Neural cell (in vitro differentiated cells): ENCODE data around the gene NXPH3. TPM values are rescaled to one million over a fixed set of nuclear protein-coding genes. Genes with fewer than 3 reads are reported as not detected.

ENCODE experiments used
- H2AFZ ChIP-seq: fragments of 200-600, 300-800 bp; sonication (generic), shearing (Covaris generic); 2 replicates; pipeline ENCODE4 v1.6.0; 2014; ENCODE audit warnings: low read depth, mild to moderate bottlenecking, antibody characterized with exemption, low read length, moderate library complexity
- H3F3A ChIP-seq: fragments of 200-600 bp; shearing (Covaris generic); 2 replicates; pipeline ENCODE4 v1.6.1; 2016; ENCODE audit warnings: mild to moderate bottlenecking, moderate library complexity, mixed read lengths, antibody characterized with exemption, low read length; ENCODE audit not compliant: insufficient read depth, poor library complexity, severe bottlenecking
- H3K27ac ChIP-seq: fragments of 200-600, 300-800 bp; sonication (generic), shearing (Covaris generic); 2 replicates; pipeline ENCODE4 v1.5.1; 2014; ENCODE audit warnings: mild to moderate bottlenecking, low read length, moderate library complexity
- H3K27me3 ChIP-seq: fragments of 300-800, 200-600 bp; sonication (generic), shearing (Covaris generic); 2 replicates; pipeline ENCODE4 v1.6.0; 2014; ENCODE audit warnings: mild to moderate bottlenecking, low read depth, low read length, moderate library complexity; ENCODE audit not compliant: insufficient read depth
- H3K36me3 ChIP-seq: fragments of 300-800, 200-600 bp; sonication (generic), shearing (Covaris generic); 2 replicates; pipeline ENCODE4 v1.5.1; 2014; ENCODE audit warnings: mild to moderate bottlenecking, antibody characterized with exemption, low read length, moderate library complexity; ENCODE audit not compliant: insufficient read depth
- H3K4me2 ChIP-seq: fragments of 300-800, 200-600 bp; sonication (generic), shearing (Covaris generic); 2 replicates; pipeline ENCODE4 v1.6.0; 2014; ENCODE audit warnings: mild to moderate bottlenecking, low read length
- H3K4me3 ChIP-seq: fragments of 300-800, 200-600 bp; sonication (generic), shearing (Covaris generic); 2 replicates; pipeline ENCODE4 v1.5.1; 2014; ENCODE audit warnings: mild to moderate bottlenecking, low read length, moderate library complexity
- H3K79me2 ChIP-seq: fragments of 200-600 bp; shearing (Covaris generic); replicated peaks from 2 replicates; pipeline ENCODE4 v1.6.0; 2014; ENCODE audit warnings: mild to moderate bottlenecking, low read length, moderate library complexity; ENCODE audit not compliant: insufficient read depth
- H3K9ac ChIP-seq: fragments of 300-800, 200-600 bp; sonication (generic), shearing (Covaris generic); 2 replicates; pipeline ENCODE4 v1.6.1; 2016; ENCODE audit warnings: mild to moderate bottlenecking, low read length, mixed read lengths
- H3K9me2 ChIP-seq: fragments of 200-600 bp; shearing (Covaris generic); 2 replicates; pipeline ENCODE4 v1.6.1; 2016; ENCODE audit warnings: mild to moderate bottlenecking, low read length, mixed read lengths; ENCODE audit not compliant: insufficient read depth
- H3K9me3 ChIP-seq: fragments of 200-600, 300-800 bp; sonication (generic), shearing (Covaris generic); 2 replicates; pipeline ENCODE4 v1.6.1; 2016; ENCODE audit warnings: mild to moderate bottlenecking, mixed run types, low read length, moderate library complexity, mixed read lengths
- H4K20me1 ChIP-seq: fragments of 200-600 bp; shearing (Covaris generic); 2 replicates; pipeline ENCODE4 v1.6.1; 2016; ENCODE audit warnings: mild to moderate bottlenecking, mixed run types; ENCODE audit not compliant: insufficient read depth
- EP300 ChIP-seq: fragments of 450-650 bp; conservative IDR thresholded peaks from 2 replicates; pipeline ENCODE4 v1.6.1; 2014; ENCODE audit warnings: antibody characterized with exemption, mild to moderate bottlenecking, moderate library complexity; ENCODE audit not compliant: poor library complexity, severe bottlenecking
- EZH2 ChIP-seq: fragments of 200-600, 300-800 bp; shearing (Covaris generic), sonication (generic); IDR thresholded peaks from 2 replicates; pipeline ENCODE4 v1.6.1; 2014; ENCODE audit warnings: antibody characterized with exemption, low read length, borderline replicate concordance, mild to moderate bottlenecking; ENCODE audit not compliant: insufficient read depth, poor library complexity, severe bottlenecking
- MXI1 ChIP-seq: fragments of 450-650 bp; conservative IDR thresholded peaks from 2 replicates; pipeline ENCODE4 v1.6.1; 2014; ENCODE audit warnings: antibody characterized with exemption, mild to moderate bottlenecking; ENCODE audit not compliant: poor library complexity, severe bottlenecking
- POLR2AphosphoS5 ChIP-seq: IDR thresholded peaks from 2 replicates; pipeline ENCODE4 v1.6.1; 2012
- RAD21 ChIP-seq: fragments of 450-650 bp; conservative IDR thresholded peaks from 2 replicates; pipeline ENCODE4 v1.6.1; 2014; ENCODE audit warnings: antibody characterized with exemption, mild to moderate bottlenecking, moderate library complexity
- SMC3 ChIP-seq: fragments of 450-650 bp; conservative IDR thresholded peaks from 2 replicates; pipeline ENCODE4 v1.6.1; 2014; ENCODE audit warnings: antibody characterized with exemption, mild to moderate bottlenecking, moderate library complexity; ENCODE audit not compliant: poor library complexity
- TAF1 ChIP-seq: IDR thresholded peaks from 2 replicates; pipeline ENCODE4 v1.6.1; 2012; ENCODE audit warnings: low read depth
- polyA plus RNA-seq: library from polyadenylated mRNA; depleted of rRNA; stranded (reverse); fragments of >200 nt; gene quantifications from 2 replicates; pipeline ENCODE4 v1.2.3, GENCODE V29; 2014
- TF ChIP-seq, protein P1 (sequence below): IDR thresholded peaks from 2 replicates; pipeline ENCODE4 v1.6.1; 2012; ENCODE audit warnings: borderline replicate concordance
- TF ChIP-seq, protein P2 (sequence below): fragments of 450-650 bp; IDR thresholded peaks from 2 replicates; pipeline ENCODE4 v1.5.1; 2014; ENCODE audit warnings: antibody characterized with exemption, mild to moderate bottlenecking, moderate library complexity; ENCODE audit not compliant: poor library complexity, severe bottlenecking

NXPH3 gene
- polyA plus RNA-seq, 1 donor from 2014 or later = 2.4 TPM

DNA sequence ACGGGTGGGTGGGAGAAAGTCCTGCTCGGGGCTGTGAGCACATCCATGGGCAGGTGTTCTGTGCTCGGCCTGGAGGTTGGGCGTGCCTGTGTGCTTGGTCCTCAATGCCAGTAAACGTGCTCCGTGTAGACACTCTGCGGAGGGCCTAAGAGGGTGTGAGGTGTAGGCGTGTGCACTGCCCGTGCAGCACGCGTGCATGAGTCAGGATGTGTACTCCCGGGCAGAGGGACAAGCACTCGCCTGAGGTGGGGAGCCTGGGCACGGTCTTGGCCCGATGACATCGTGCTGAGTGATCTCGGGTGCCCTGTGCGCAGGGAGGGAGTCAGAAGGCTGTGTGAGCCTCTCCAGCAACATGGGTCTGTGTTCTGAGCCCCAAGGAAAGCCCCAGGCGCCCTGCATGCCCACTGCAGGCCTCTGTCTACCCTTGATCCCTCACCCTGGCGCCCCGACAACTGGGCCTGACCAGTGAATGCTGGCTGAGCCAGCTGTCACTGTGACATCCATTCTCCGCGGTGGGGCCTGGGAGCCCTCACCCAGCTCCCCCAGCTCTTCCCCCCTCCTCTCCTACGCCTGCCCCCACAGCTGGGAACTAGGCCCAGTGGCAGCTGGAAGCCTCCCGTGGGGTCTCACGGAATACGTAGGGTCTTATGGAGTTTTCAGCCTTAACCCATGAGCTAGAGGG is 23.5 kb upstream of the NXPH3 start:
- no peak overlapping the region for H2AFZ ChIP-seq
- H3K27me3 ChIP-seq = no peaks in the 10 kb centered on the region
- no peaks in the 10 kb centered on the region for H3K36me3 ChIP-seq
- no peak overlapping the region for H3K4me3 ChIP-seq
- H3K4me2 ChIP-seq = no peak overlapping the region
- H3K9ac ChIP-seq = no peak overlapping the region
- no peaks in the 10 kb centered on the region for H3K9me3 ChIP-seq
- H4K20me1 ChIP-seq = no peaks in the 10 kb centered on the region
- TF ChIP-seq RAD21 (no peak), EZH2 (no peak), EP300 (no peak), MXI1 (no peak), POLR2AphosphoS5 (no peak), SMC3 (no peak), TAF1 (no peak)
- TF ChIP-seq, protein P1, sequence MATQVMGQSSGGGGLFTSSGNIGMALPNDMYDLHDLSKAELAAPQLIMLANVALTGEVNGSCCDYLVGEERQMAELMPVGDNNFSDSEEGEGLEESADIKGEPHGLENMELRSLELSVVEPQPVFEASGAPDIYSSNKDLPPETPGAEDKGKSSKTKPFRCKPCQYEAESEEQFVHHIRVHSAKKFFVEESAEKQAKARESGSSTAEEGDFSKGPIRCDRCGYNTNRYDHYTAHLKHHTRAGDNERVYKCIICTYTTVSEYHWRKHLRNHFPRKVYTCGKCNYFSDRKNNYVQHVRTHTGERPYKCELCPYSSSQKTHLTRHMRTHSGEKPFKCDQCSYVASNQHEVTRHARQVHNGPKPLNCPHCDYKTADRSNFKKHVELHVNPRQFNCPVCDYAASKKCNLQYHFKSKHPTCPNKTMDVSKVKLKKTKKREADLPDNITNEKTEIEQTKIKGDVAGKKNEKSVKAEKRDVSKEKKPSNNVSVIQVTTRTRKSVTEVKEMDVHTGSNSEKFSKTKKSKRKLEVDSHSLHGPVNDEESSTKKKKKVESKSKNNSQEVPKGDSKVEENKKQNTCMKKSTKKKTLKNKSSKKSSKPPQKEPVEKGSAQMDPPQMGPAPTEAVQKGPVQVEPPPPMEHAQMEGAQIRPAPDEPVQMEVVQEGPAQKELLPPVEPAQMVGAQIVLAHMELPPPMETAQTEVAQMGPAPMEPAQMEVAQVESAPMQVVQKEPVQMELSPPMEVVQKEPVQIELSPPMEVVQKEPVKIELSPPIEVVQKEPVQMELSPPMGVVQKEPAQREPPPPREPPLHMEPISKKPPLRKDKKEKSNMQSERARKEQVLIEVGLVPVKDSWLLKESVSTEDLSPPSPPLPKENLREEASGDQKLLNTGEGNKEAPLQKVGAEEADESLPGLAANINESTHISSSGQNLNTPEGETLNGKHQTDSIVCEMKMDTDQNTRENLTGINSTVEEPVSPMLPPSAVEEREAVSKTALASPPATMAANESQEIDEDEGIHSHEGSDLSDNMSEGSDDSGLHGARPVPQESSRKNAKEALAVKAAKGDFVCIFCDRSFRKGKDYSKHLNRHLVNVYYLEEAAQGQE = no peak
- TF ChIP-seq, protein P2, sequence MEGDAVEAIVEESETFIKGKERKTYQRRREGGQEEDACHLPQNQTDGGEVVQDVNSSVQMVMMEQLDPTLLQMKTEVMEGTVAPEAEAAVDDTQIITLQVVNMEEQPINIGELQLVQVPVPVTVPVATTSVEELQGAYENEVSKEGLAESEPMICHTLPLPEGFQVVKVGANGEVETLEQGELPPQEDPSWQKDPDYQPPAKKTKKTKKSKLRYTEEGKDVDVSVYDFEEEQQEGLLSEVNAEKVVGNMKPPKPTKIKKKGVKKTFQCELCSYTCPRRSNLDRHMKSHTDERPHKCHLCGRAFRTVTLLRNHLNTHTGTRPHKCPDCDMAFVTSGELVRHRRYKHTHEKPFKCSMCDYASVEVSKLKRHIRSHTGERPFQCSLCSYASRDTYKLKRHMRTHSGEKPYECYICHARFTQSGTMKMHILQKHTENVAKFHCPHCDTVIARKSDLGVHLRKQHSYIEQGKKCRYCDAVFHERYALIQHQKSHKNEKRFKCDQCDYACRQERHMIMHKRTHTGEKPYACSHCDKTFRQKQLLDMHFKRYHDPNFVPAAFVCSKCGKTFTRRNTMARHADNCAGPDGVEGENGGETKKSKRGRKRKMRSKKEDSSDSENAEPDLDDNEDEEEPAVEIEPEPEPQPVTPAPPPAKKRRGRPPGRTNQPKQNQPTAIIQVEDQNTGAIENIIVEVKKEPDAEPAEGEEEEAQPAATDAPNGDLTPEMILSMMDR = no peak
- H3K27ac ChIP-seq = no peak overlapping the region
- no peaks in the 10 kb centered on the region for H3K9me2 ChIP-seq
- H3F3A ChIP-seq = no peaks in the 10 kb centered on the region
- no peaks in the 10 kb centered on the region for H3K79me2 ChIP-seq

DNA sequence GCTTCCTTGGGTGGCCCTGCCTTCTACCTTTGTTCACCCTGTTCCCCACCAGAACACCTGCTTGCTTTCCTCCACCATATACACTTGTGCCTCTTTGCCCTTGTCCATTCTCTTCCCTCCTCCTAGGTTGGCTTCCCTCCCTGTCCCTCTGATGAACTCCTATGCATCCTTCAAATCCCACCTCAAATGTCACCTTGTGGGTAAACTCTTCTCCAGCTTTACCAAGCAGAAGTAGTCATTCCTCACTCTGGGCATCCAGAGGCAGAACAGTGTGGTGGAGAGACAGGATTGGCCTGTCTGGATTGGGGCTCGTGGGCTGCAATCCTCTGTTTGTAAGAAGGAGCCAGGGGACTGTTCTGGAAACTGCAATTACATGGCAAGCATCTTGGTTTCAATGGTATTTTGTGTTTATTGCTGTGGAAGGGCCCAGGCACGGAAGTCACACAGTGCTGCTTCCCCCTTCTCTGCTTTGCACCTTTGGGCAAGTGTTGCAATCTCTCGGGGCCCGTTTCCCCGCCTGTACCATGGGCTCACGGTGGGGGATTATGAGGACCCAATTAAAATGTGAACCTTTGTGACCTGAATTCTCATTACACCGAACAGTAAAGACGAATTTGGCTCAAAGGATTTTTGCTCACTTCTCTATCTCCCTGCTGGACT is 21.9 kb upstream of the NXPH3 start:
- no peak overlapping the region for H2AFZ ChIP-seq
- H3K9me3 ChIP-seq = no peaks in the 10 kb centered on the region
- H4K20me1 ChIP-seq = no peaks in the 10 kb centered on the region
- TF ChIP-seq RAD21 (no peak), EZH2 (no peak), TAF1 (no peak), SMC3 (no peak), MXI1 (no peak), EP300 (no peak), POLR2AphosphoS5 (no peak)
- TF ChIP-seq, protein P2 = no peak
- TF ChIP-seq, protein P1 = no peak
- no peaks in the 10 kb centered on the region for H3K79me2 ChIP-seq
- no peak overlapping the region for H3K9ac ChIP-seq
- no peaks in the 10 kb centered on the region for H3K9me2 ChIP-seq
- H3K36me3 ChIP-seq = no peaks in the 10 kb centered on the region
- H3K4me2 ChIP-seq = no peak overlapping the region
- H3K27me3 ChIP-seq = no peaks in the 10 kb centered on the region
- no peaks in the 10 kb centered on the region for H3F3A ChIP-seq
- H3K4me3 ChIP-seq = no peak overlapping the region
- H3K27ac ChIP-seq = no peak overlapping the region
